GM12878 (cell line): ENCODE measurements around the gene RNF41. TPM values are rescaled to one million over a fixed set of nuclear protein-coding genes. Genes with fewer than 3 reads are reported as not detected.

Experiments
- ATAC-seq: fragments of 200-7000 bp; cut with Tn5 transposase; 3 replicates; pipeline ENCODE4 v1.9.1; 2020; ENCODE audit warnings: mild to moderate bottlenecking, moderate library complexity
- BruUV-seq: library from RNA; stranded (reverse); fragments of 400-500 nt; replicated peaks from 2 replicates; lab custom pipeline; 2021; lab: Mats Ljungman, UMichigan
- CTCF ChIA-PET: fragments of 300-600 bp; sonication (Branson Sonifier 250); formaldehyde crosslinking; extraction: SDS; loops from one replicate; lab custom pipeline; 2021; ENCODE audit warnings: inconsistent platforms; lab: Yijun Ruan, JAX
- POLR2A ChIA-PET: fragments of 350-600 bp; formaldehyde crosslinking; extraction: SDS; loops from one replicate; lab custom pipeline; 2021; ENCODE audit warnings: inconsistent platforms; lab: Charles Lee
- RAD21 ChIA-PET: fragments of 300-600 bp; sonication (Branson Sonifier 250); formaldehyde crosslinking; loops from one replicate; lab custom pipeline; 2023; ENCODE audit warnings: antibody characterized with exemption; ENCODE audit not compliant: unreplicated experiment; lab: Charles Lee
- SMC1A ChIA-PET: fragments of 300-600 bp; sonication (Branson Sonifier 250); formaldehyde crosslinking; loops from one replicate; lab custom pipeline; 2023; ENCODE audit not compliant: unreplicated experiment, uncharacterized antibody; lab: Charles Lee
- DNase-seq: peaks from one replicate; pipeline ENCODE4 v3.0.0-alpha.2; 2011; ENCODE audit warnings: low read depth, low spot score
- FAIRE-seq: peaks from 3 replicates; lab custom pipeline; 2011; peaks lifted over from hg19 to GRCh38; lab: Jason Lieb, UNC
- H2AFZ ChIP-seq: 2 replicates; pipeline ENCODE4 v1.6.0; 2011; ENCODE audit warnings: low read depth, low read length, control low read depth; ENCODE audit not compliant: control insufficient read depth
- H3K27ac ChIP-seq: 2 replicates; pipeline ENCODE4 v1.5.1; 2011; ENCODE audit warnings: control low read depth; ENCODE audit not compliant: control insufficient read depth, insufficient read depth
- H3K27me3 ChIP-seq, 2 experiments: replicated peaks in 1 of 2; 2 replicates each; pipeline versions ENCODE4 v1.6.0 to v1.6.1; 2011; ENCODE audit warnings: low read length in 1 of 2; ENCODE audit not compliant: control insufficient read depth in 2 of 2, insufficient read depth in 2 of 2
- H3K36me3 ChIP-seq, 2 experiments: 2 replicates each; pipeline ENCODE4 v1.5.1; 2011; ENCODE audit warnings: low read length in 1 of 2; ENCODE audit not compliant: control insufficient read depth in 2 of 2, insufficient read depth in 2 of 2
- H3K4me1 ChIP-seq: 2 replicates; pipeline ENCODE4 v1.6.1; 2011; ENCODE audit warnings: mild to moderate bottlenecking, low read length, moderate library complexity, mixed read lengths; ENCODE audit not compliant: control insufficient read depth, insufficient read depth
- H3K4me2 ChIP-seq: 2 replicates; pipeline ENCODE4 v1.6.0; 2011; ENCODE audit warnings: control low read depth; ENCODE audit not compliant: control insufficient read depth, insufficient read depth
- H3K4me3 ChIP-seq: fragments of 200-600 bp; sonication (generic); 2 replicates; pipeline ENCODE4 v1.5.1; 2016
- H3K79me2 ChIP-seq: 2 replicates; pipeline ENCODE4 v1.6.0; 2011; ENCODE audit warnings: low read length; ENCODE audit not compliant: control insufficient read depth, insufficient read depth
- H3K9ac ChIP-seq: 2 replicates; pipeline ENCODE4 v1.8.0; 2011; ENCODE audit warnings: low read length, control low read depth, mixed read lengths; ENCODE audit not compliant: control insufficient read depth, insufficient read depth
- H3K9me3 ChIP-seq: replicated peaks from 3 replicates; pipeline ENCODE4 v1.5.1; 2011; ENCODE audit warnings: mild to moderate bottlenecking, low read length; ENCODE audit not compliant: control insufficient read depth, insufficient read depth
- H4K20me1 ChIP-seq: 2 replicates; pipeline ENCODE4 v1.6.0; 2011; ENCODE audit not compliant: control insufficient read depth, insufficient read depth
- BHLHE40 ChIP-seq, 2 experiments: fragments of 450-650 bp in 1 of 2; IDR thresholded peaks; 2 replicates each; pipeline ENCODE4 v1.6.1; 2011 to 2017; ENCODE audit warnings: low read depth in 2 of 2, borderline replicate concordance in 1 of 2, improper control_type of control experiment in 1 of 2, low read length in 1 of 2, mild to moderate bottlenecking in 1 of 2
- CREM ChIP-seq: IDR thresholded peaks from 2 replicates; pipeline ENCODE4 v1.6.1; 2014; ENCODE audit warnings: antibody characterized with exemption, low read depth
- ETV6 ChIP-seq, 2 experiments: fragments of 450-650 bp in 1 of 2; IDR thresholded peaks in 1 of 2; conservative IDR thresholded peaks in 1 of 2; 2 replicates each; pipeline ENCODE4 v1.6.1; 2014; ENCODE audit warnings: antibody characterized with exemption in 1 of 2, borderline replicate concordance in 1 of 2, low read depth in 1 of 2, mild to moderate bottlenecking in 1 of 2, moderate library complexity in 1 of 2
- EZH2 ChIP-seq: IDR thresholded peaks from 2 replicates; pipeline ENCODE4 v1.6.1; 2012; ENCODE audit warnings: low read depth, mild to moderate bottlenecking, control low read depth, inconsistent platforms, low read length, borderline replicate concordance; ENCODE audit not compliant: control insufficient read depth
- HDAC6 ChIP-seq: fragments of 200-600 bp; sonication (generic); IDR thresholded peaks from one replicate; pipeline ENCODE4 v1.8.0; 2017; ENCODE audit warnings: antibody characterized with exemption; ENCODE audit not compliant: unreplicated experiment
- JUND ChIP-seq: IDR thresholded peaks from 2 replicates; pipeline ENCODE4 v1.6.1; 2012; ENCODE audit warnings: low read depth, mild to moderate bottlenecking, low read length, improper control_type of control experiment, moderate library complexity
- NFXL1 ChIP-seq: fragments of 450-650 bp; IDR thresholded peaks from 2 replicates; pipeline ENCODE4 v1.6.1; 2017; ENCODE audit warnings: antibody characterized with exemption, mild to moderate bottlenecking, borderline replicate concordance
- SIX5 ChIP-seq: IDR thresholded peaks from 2 replicates; pipeline ENCODE4 v1.6.1; 2011; ENCODE audit warnings: mild to moderate bottlenecking, low read depth, low read length, moderate library complexity; ENCODE audit not compliant: severe bottlenecking
- TAF1 ChIP-seq: IDR thresholded peaks from 2 replicates; pipeline ENCODE4 v1.6.1; 2011; ENCODE audit warnings: mild to moderate bottlenecking, low read depth, low read length, borderline replicate concordance
- YBX1 ChIP-seq: fragments of 450-650 bp; IDR thresholded peaks from 2 replicates; pipeline ENCODE4 v1.6.1; 2016; ENCODE audit warnings: antibody characterized with exemption
- WGBS: methylation state at CpG from one replicate; pipeline ENCODE4 v1.1.6; 2016; ENCODE audit warnings: low lambda C conversion rate; ENCODE audit not compliant: insufficient replicate concordance, insufficient coverage; ENCODE audit errors: missing lambda C conversion rate; 5-methylcytosine and 5-hydroxymethylcytosine counted together
- in situ Hi-C: fragments of 300-500 bp; cut with MboI; formaldehyde crosslinking; loops from 9 replicates; pipeline ENCODE4 v1.14.3; 2018; ENCODE audit warnings: mixed read lengths
- intact Hi-C: fragments of 100-400 bp; cut with micrococcal nuclease; formaldehyde crosslinking; loops from one replicate; pipeline ENCODE4 v1.14.2; 2022; ENCODE audit not compliant: unreplicated experiment
- polyA plus RNA-seq, 11 experiments: library from polyadenylated mRNA; depleted of rRNA in 4 of 11; unstranded in 6 of 11; stranded (reverse) in 5 of 11; fragments of >200 nt; fragmentation: Nextera tagmentation in 4 of 11; fragmentation: Illumina TruSeq in 1 of 11; extraction: Ambion mirVana in 4 of 11; extraction: Trizol in 1 of 11; gene quantifications; 1 replicate in 1 of 11; 2 replicates in 10 of 11; pipeline versions ENCODE4 v1.2.1 to v1.2.3, GENCODE V29; 2011 to 2016; ENCODE audit warnings: inconsistent platforms in 2 of 11, missing spikeins in 2 of 11, low read depth in 1 of 11
- total RNA-seq, 4 experiments: library from RNA; depleted of rRNA in 3 of 4; stranded (reverse); fragments of >200 nt in 3 of 4; fragmentation: Illumina TruSeq in 1 of 4; extraction: Trizol in 1 of 4; gene quantifications; 2 replicates each; pipeline versions ENCODE4 v1.2.1 to v1.2.3, GENCODE V29; 2013 to 2021
- TF ChIP-seq, protein P1 (sequence below): IDR thresholded peaks from 2 replicates; pipeline ENCODE4 v1.6.1; 2012; ENCODE audit warnings: low read depth, low read length, improper control_type of control experiment
- TF ChIP-seq, protein P2 (sequence below): fragments of 450-650 bp; IDR thresholded peaks from 2 replicates; pipeline ENCODE4 v1.6.1; 2017; ENCODE audit warnings: mild to moderate bottlenecking, moderate library complexity
- TF ChIP-seq, protein P3 (sequence below): fragments of 450-650 bp; IDR thresholded peaks from 2 replicates; pipeline ENCODE4 v1.6.1; 2017; ENCODE audit warnings: borderline replicate concordance
- TF ChIP-seq, protein P4 (sequence below): fragments of 450-650 bp; formaldehyde crosslinking; IDR thresholded peaks from 2 replicates; pipeline ENCODE4 v1.5.0; 2022; ENCODE audit warnings: mild to moderate bottlenecking, missing genetic modification characterization

The RNF41 gene
- total and polyA plus RNA-seq, 10 of the 15 experiments (the other 5 are each of a cell fraction or from before 2014, with no cell fraction given), result 11.1 to 47.8 (median 30.6) TPM

DNA sequence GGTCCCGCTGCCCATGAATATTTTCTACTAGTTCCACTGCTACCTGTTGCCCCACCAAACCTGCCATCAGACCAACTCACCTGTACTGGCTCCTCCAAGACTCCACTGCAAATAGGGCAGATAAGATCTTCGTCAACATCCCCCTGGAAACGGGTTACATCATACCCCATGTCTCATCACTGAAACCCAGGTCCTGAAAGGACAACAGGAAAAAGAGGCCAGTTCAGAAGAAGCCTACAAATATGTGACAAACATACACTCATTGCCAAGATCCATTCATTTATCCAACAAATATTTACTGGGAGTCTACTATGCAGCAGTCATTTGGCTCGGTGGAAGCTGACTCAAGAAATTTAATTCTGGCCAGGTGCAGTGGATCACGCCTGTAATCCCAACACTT is 7.8 kb downstream of the RNF41 start:
- no peaks in the 10 kb centered on the region for H3K27me3 ChIP-seq
- no peak for FAIRE-seq
- in situ Hi-C loops (no loop called here), intact Hi-C loops (no loop called here)
- ChIA-PET SMC1A (interaction anchor here (1.0 kb wide), 1 partner anchor 22 kb away, joined by 3 read pairs; no protein-coding TSS in a partner anchor), RAD21 (no interaction called here), CTCF (no interaction called here), POLR2A (no interaction called here)
- no peaks in the 10 kb centered on the region for H3K79me2 ChIP-seq
- H3K36me3 ChIP-seq, result peaks cover 7 to 29% of the 10 kb centered on the region in 2 experiments
- H3K9me3 ChIP-seq, result no peaks in the 10 kb centered on the region
- H3K4me3 ChIP-seq, result no peak overlapping the region
- H3K4me2 ChIP-seq, result no peak overlapping the region
- 97% methylated on average over 5 of the region's 5 CpGs for WGBS
- H3K9ac ChIP-seq, result no peak overlapping the region
- no peak for DNase-seq
- no peak for ATAC-seq
- no peaks in the 10 kb centered on the region for H3K4me1 ChIP-seq
- no peaks in the 10 kb centered on the region for H4K20me1 ChIP-seq
- H2AFZ ChIP-seq, result no peak overlapping the region
- no peak overlapping the region for H3K27ac ChIP-seq
- no TSS peak for BruUV-seq
- TF ChIP-seq JUND, result no peak
- no peak for TF ChIP-seq BHLHE40 (IDR thresholded peaks at IDR 0.05; ENCODE audit: borderline replicate concordance in 1 of 2, low read depth in 2 of 2, low read length in 1 of 2)
- TF ChIP-seq SIX5, result no peak
- no peak for TF ChIP-seq YBX1
- no peak for TF ChIP-seq HDAC6
- TF ChIP-seq, protein P1, sequence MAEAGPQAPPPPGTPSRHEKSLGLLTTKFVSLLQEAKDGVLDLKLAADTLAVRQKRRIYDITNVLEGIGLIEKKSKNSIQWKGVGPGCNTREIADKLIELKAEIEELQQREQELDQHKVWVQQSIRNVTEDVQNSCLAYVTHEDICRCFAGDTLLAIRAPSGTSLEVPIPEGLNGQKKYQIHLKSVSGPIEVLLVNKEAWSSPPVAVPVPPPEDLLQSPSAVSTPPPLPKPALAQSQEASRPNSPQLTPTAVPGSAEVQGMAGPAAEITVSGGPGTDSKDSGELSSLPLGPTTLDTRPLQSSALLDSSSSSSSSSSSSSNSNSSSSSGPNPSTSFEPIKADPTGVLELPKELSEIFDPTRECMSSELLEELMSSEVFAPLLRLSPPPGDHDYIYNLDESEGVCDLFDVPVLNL, result no peak
- no peak for TF ChIP-seq NFXL1
- TF ChIP-seq CREM, result no peak
- TF ChIP-seq, protein P2, sequence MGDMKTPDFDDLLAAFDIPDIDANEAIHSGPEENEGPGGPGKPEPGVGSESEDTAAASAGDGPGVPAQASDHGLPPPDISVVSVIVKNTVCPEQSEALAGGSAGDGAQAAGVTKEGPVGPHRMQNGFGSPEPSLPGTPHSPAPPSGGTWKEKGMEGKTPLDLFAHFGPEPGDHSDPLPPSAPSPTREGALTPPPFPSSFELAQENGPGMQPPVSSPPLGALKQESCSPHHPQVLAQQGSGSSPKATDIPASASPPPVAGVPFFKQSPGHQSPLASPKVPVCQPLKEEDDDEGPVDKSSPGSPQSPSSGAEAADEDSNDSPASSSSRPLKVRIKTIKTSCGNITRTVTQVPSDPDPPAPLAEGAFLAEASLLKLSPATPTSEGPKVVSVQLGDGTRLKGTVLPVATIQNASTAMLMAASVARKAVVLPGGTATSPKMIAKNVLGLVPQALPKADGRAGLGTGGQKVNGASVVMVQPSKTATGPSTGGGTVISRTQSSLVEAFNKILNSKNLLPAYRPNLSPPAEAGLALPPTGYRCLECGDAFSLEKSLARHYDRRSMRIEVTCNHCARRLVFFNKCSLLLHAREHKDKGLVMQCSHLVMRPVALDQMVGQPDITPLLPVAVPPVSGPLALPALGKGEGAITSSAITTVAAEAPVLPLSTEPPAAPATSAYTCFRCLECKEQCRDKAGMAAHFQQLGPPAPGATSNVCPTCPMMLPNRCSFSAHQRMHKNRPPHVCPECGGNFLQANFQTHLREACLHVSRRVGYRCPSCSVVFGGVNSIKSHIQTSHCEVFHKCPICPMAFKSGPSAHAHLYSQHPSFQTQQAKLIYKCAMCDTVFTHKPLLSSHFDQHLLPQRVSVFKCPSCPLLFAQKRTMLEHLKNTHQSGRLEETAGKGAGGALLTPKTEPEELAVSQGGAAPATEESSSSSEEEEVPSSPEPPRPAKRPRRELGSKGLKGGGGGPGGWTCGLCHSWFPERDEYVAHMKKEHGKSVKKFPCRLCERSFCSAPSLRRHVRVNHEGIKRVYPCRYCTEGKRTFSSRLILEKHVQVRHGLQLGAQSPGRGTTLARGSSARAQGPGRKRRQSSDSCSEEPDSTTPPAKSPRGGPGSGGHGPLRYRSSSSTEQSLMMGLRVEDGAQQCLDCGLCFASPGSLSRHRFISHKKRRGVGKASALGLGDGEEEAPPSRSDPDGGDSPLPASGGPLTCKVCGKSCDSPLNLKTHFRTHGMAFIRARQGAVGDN, result no peak
- TF ChIP-seq, protein P3, sequence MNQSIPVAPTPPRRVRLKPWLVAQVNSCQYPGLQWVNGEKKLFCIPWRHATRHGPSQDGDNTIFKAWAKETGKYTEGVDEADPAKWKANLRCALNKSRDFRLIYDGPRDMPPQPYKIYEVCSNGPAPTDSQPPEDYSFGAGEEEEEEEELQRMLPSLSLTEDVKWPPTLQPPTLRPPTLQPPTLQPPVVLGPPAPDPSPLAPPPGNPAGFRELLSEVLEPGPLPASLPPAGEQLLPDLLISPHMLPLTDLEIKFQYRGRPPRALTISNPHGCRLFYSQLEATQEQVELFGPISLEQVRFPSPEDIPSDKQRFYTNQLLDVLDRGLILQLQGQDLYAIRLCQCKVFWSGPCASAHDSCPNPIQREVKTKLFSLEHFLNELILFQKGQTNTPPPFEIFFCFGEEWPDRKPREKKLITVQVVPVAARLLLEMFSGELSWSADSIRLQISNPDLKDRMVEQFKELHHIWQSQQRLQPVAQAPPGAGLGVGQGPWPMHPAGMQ, result no peak
- no peak for TF ChIP-seq TAF1
- TF ChIP-seq, protein P4, sequence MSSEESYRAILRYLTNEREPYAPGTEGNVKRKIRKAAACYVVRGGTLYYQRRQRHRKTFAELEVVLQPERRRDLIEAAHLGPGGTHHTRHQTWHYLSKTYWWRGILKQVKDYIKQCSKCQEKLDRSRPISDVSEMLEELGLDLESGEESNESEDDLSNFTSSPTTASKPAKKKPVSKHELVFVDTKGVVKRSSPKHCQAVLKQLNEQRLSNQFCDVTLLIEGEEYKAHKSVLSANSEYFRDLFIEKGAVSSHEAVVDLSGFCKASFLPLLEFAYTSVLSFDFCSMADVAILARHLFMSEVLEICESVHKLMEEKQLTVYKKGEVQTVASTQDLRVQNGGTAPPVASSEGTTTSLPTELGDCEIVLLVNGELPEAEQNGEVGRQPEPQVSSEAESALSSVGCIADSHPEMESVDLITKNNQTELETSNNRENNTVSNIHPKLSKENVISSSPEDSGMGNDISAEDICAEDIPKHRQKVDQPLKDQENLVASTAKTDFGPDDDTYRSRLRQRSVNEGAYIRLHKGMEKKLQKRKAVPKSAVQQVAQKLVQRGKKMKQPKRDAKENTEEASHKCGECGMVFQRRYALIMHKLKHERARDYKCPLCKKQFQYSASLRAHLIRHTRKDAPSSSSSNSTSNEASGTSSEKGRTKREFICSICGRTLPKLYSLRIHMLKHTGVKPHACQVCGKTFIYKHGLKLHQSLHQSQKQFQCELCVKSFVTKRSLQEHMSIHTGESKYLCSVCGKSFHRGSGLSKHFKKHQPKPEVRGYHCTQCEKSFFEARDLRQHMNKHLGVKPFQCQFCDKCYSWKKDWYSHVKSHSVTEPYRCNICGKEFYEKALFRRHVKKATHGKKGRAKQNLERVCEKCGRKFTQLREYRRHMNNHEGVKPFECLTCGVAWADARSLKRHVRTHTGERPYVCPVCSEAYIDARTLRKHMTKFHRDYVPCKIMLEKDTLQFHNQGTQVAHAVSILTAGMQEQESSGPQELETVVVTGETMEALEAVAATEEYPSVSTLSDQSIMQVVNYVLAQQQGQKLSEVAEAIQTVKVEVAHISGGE (CRISPR knock-in tag), result no peak
- no peak for TF ChIP-seq EZH2
- no peak for TF ChIP-seq ETV6 (conservative IDR thresholded peaks at IDR 0.05 in 1 of 2, IDR thresholded peaks at IDR 0.05 in 1 of 2; ENCODE audit: borderline replicate concordance in 1 of 2, low read depth in 1 of 2)
